Right cardiac atrium (tissue), 5 donors: Measurements from ENCODE around the gene STARD13. TPM values are rescaled to one million over a fixed set of nuclear protein-coding genes. Genes with fewer than 3 reads are reported as not detected.
A peak's percentile ranks its signal among the peaks of the same experiment; 100 is the strongest.

ENCODE experiments used
- ATAC-seq, 2 donors: fragments of 200-7000 bp; cut with Tn5 transposase; one replicate each; pipeline versions ENCODE4 v1.8.0 to v1.9.1; 2020; ENCODE audit warnings: moderate library complexity in 2 of 2, mild to moderate bottlenecking in 1 of 2
- DNase-seq, 3 donors: peaks; one replicate each; pipeline ENCODE4 v3.0.0-alpha.2; 2020
- H3K27ac ChIP-seq: one replicate; pipeline ENCODE4 v1.5.1; 2013; ENCODE audit warnings: mild to moderate bottlenecking, low read length, control low read depth, moderate library complexity
- H3K27me3 ChIP-seq: one replicate; pipeline ENCODE4 v1.6.1; 2013; ENCODE audit not compliant: control insufficient read depth, insufficient read depth
- H3K4me1 ChIP-seq: one replicate; pipeline ENCODE4 v1.6.1; 2013; ENCODE audit warnings: low read length; ENCODE audit not compliant: control insufficient read depth, insufficient read depth
- H3K4me3 ChIP-seq: one replicate; pipeline ENCODE4 v1.5.1; 2013; ENCODE audit warnings: low read length, control low read depth
- H3K9me3 ChIP-seq: one replicate; pipeline ENCODE4 v1.6.1; 2013; ENCODE audit warnings: low read length; ENCODE audit not compliant: control insufficient read depth
- WGBS: extraction: QIAGEN DNeasy Blood & Tissue Kit; methylation state at CpG from one replicate; pipeline ENCODE4 v1.1.7; 2013; 5-methylcytosine and 5-hydroxymethylcytosine counted together
- intact Hi-C, 4 donors: fragments of 100-400 bp; cut with DNase I; formaldehyde crosslinking; loops; one replicate each; pipeline versions ENCODE4 v1.11.0 to v1.14.0; 2022 to 2023
- polyA plus RNA-seq: library from polyadenylated mRNA; stranded (reverse); fragments of 200-250 nt; gene quantifications from one replicate; pipeline ENCODE4 v1.2.3, GENCODE V29; 2013
- total RNA-seq, 4 donors: library from RNA; stranded (reverse); fragmentation: NEBNext Ultra II Directional; extraction: Animal tissue kit (Norgen Biotek cat#: 25700); gene quantifications; one replicate each; pipeline ENCODE4 v1.2.1, GENCODE V29; 2021
- donor health status: healthy with polysubstance abuse.
- donor health status: DM: no; HTN: yes; CAD: no.
- donor health status: DM: no; HTN: no; CAD: no.
- donor health status: DM: no; HTN: yes; CAD: no; lungs with severe emphysema.
- donor health status: DM: yes; HTN: yes; CAD: no.

The STARD13 gene
- total and polyA plus RNA-seq, 5 donors, result 9.6 to 35.7 (median 27.3) TPM

GRCh38 chr13:33322543-33322809 is 36.9 kb upstream of the STARD13 start:
- H3K4me1 ChIP-seq, result peaks cover 5% of the 10 kb centered on the region
- DNase-seq (peak; percentile 46 to 75 (median 53)), ATAC-seq (peak; percentile 43 to 65)
- 58% methylated on average over 5 of the region's 5 CpGs for WGBS
- H3K4me3 ChIP-seq, result no peak overlapping the region
- H3K27ac ChIP-seq, result no peak overlapping the region
- H3K27me3 ChIP-seq, result no peaks in the 10 kb centered on the region
- no peaks in the 10 kb centered on the region for H3K9me3 ChIP-seq
- intact Hi-C loops, result no loop called here

GRCh38 chr13:33321686-33322542 is 36.4 kb upstream of the STARD13 start:
- intact Hi-C loops, result no loop called here
- Histone ChIP-seq H3K4me1 (peaks cover 5% of the 10 kb centered on the region), H3K27me3 (no peaks in the 10 kb centered on the region), H3K9me3 (no peaks in the 10 kb centered on the region), H3K27ac (no peak overlapping the region), H3K4me3 (no peak overlapping the region)
- no peak for DNase-seq
- 48% methylated on average over 11 of the region's 11 CpGs for WGBS
- peak in 1 of 2 donors; percentile 32 for ATAC-seq

- ATAC-seq (no peak), DNase-seq (no peak)
- intact Hi-C loops, result no loop called here
- no peaks in the 10 kb centered on the region for H3K27me3 ChIP-seq
- H3K27ac ChIP-seq, result no peak overlapping the region
- 98% methylated on average over 1 of the region's 1 CpG for WGBS
- no peaks in the 10 kb centered on the region for H3K9me3 ChIP-seq
- no peak overlapping the region for H3K4me3 ChIP-seq
- peaks cover 3% of the 10 kb centered on the region for H3K4me1 ChIP-seq
Observed at GRCh38 chr13:33319859-33320258, 34.3 kb upstream of the STARD13 start.

- no peak overlapping the region for H3K27ac ChIP-seq
- no peak overlapping the region for H3K4me3 ChIP-seq
- WGBS, result 91% methylated on average over 2 of the region's 2 CpGs
- H3K4me1 ChIP-seq, result peaks cover 2% of the 10 kb centered on the region
- ATAC-seq (no peak), DNase-seq (no peak)
- intact Hi-C loops, result no loop called here
- no peaks in the 10 kb centered on the region for H3K27me3 ChIP-seq
- no peaks in the 10 kb centered on the region for H3K9me3 ChIP-seq
Observed at GRCh38 chr13:33318744-33319143, 33.2 kb upstream of the STARD13 start.

GRCh38 chr13:33318037-33318436 is 32.5 kb upstream of the STARD13 start:
- Histone ChIP-seq H3K4me3 (no peak overlapping the region), H3K27ac (no peak overlapping the region), H3K9me3 (no peaks in the 10 kb centered on the region), H3K27me3 (no peaks in the 10 kb centered on the region), H3K4me1 (no peaks in the 10 kb centered on the region)
- intact Hi-C loops, result no loop called here
- WGBS, result 93% methylated on average over 3 of the region's 3 CpGs
- no peak for DNase-seq
- ATAC-seq, result no peak

GRCh38 chr13:33316890-33317289 is 31.3 kb upstream of the STARD13 start:
- 87% methylated on average over 1 of the region's 1 CpG for WGBS
- intact Hi-C loops, result no loop called here
- no peaks in the 10 kb centered on the region for H3K27me3 ChIP-seq
- ATAC-seq (no peak), DNase-seq (no peak)
- peaks cover 2% of the 10 kb centered on the region for H3K4me1 ChIP-seq
- H3K4me3 ChIP-seq, result no peak overlapping the region
- no peak overlapping the region for H3K27ac ChIP-seq
- no peaks in the 10 kb centered on the region for H3K9me3 ChIP-seq

GRCh38 chr13:33313504-33313903 is 27.9 kb upstream of the STARD13 start:
- WGBS, result 72% methylated on average over 1 of the region's 1 CpG
- intact Hi-C loops, result no loop called here

GRCh38 chr13:33312861-33313212 is 27.3 kb upstream of the STARD13 start:
- no peak overlapping the region for H3K4me3 ChIP-seq
- H3K9me3 ChIP-seq, result no peaks in the 10 kb centered on the region
- H3K27ac ChIP-seq, result no peak overlapping the region
- 64% methylated on average over 2 of the region's 2 CpGs for WGBS
- peaks cover 4% of the 10 kb centered on the region for H3K4me1 ChIP-seq
- intact Hi-C loops, result no loop called here
- H3K27me3 ChIP-seq, result no peaks in the 10 kb centered on the region
- ATAC-seq, result no peak
- no peak for DNase-seq

More at GRCh38 chr13:33313504-33313903, 27.9 kb upstream of the STARD13 start:
- ATAC-seq (no peak), DNase-seq (no peak)
- no peaks in the 10 kb centered on the region for H3K9me3 ChIP-seq
- no peak overlapping the region for H3K4me3 ChIP-seq
- no peak overlapping the region for H3K27ac ChIP-seq
- peaks cover 4% of the 10 kb centered on the region for H3K4me1 ChIP-seq
- no peaks in the 10 kb centered on the region for H3K27me3 ChIP-seq

- Histone ChIP-seq H3K9me3 (no peaks in the 10 kb centered on the region), H3K4me1 (peaks cover 4% of the 10 kb centered on the region), H3K4me3 (no peak overlapping the region), H3K27me3 (no peaks in the 10 kb centered on the region), H3K27ac (no peak overlapping the region)
- intact Hi-C loops, result no loop called here
- ATAC-seq (peak; percentile 33 to 67), DNase-seq (no peak)
- 48% methylated on average over 4 of the region's 4 CpGs for WGBS
Observed at GRCh38 chr13:33312150-33312860, 26.8 kb upstream of the STARD13 start.

GRCh38 chr13:33311040-33311439 is 25.5 kb upstream of the STARD13 start:
- Histone ChIP-seq H3K4me3 (no peak overlapping the region), H3K4me1 (peaks cover 4% of the 10 kb centered on the region), H3K9me3 (no peaks in the 10 kb centered on the region), H3K27ac (no peak overlapping the region), H3K27me3 (no peaks in the 10 kb centered on the region)
- 97% methylated on average over 2 of the region's 2 CpGs for WGBS
- intact Hi-C loops, result no loop called here
- no peak for DNase-seq
- no peak for ATAC-seq

GRCh38 chr13:33310245-33311038 is 24.9 kb upstream of the STARD13 start:
- no peak overlapping the region for H3K4me3 ChIP-seq
- H3K27ac ChIP-seq, result no peak overlapping the region
- ATAC-seq (no peak), DNase-seq (no peak)
- no peaks in the 10 kb centered on the region for H3K27me3 ChIP-seq
- WGBS, result 81% methylated on average over 4 of the region's 4 CpGs
- H3K9me3 ChIP-seq, result no peaks in the 10 kb centered on the region
- peaks cover 4% of the 10 kb centered on the region for H3K4me1 ChIP-seq
- intact Hi-C loops, result no loop called here
